ENCODE data around the gene NTRK3. TPM values are rescaled to one million over a fixed set of nuclear protein-coding genes. Genes with fewer than 3 reads are reported as not detected.

NTRK3 gene
- total and polyA plus RNA-seq, 2 of the 8 experiments (the other 6 are each of a cell fraction or from before 2014, with no cell fraction given): 4.5 to 6.8 TPM

DNA sequence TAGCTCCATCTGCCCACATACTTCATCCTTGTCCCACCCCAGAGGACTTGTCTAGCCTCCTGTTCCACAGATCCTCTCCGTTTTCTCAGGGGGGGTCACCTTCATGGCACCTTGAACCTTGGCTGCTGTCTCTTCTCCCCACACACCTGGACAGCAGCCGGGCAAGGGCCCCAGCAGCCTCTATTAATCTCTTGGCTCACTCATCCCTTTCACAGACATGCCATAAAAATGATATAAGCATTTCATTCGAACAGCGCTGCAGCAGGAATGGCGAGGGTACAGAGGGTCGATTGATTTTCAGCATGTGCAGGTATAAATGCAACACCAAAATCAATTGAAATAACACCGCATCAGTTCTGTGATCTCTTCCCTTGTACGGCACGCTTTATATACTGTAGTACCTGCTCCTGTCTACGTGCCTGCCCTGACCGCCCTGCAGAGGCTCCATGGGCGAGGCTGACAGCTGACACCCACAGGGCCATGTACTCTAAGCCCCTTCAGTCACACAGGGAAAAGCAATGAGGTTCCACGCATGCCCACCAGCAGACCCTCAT lies 209.9 kb downstream of the NTRK3 start:
- 90% methylated on average over 13 of the region's 13 CpGs; no CpG with 5 or more reads in 1 of the 2 experiments for WGBS, 2 experiments (ENCODE audit: extremely low coverage in 1 of 2, insufficient coverage in 1 of 2, insufficient read length in 1 of 2, insufficient replicate concordance in 2 of 2, low coverage in 1 of 2, low lambda C conversion rate in 2 of 2, missing lambda C conversion rate in 1 of 2)
- H3K18ac ChIP-seq (ENCODE audit: extremely low read depth, low read length): no peak overlapping the region
- no peak overlapping the region for H4K8ac ChIP-seq (ENCODE audit: extremely low read depth, insufficient read depth, low read length)
- no peak overlapping the region; the same call in 1 of the 2 replicates for H2BK15ac ChIP-seq (ENCODE audit: low read length)
- H4K91ac ChIP-seq (replicated peaks; ENCODE audit: insufficient read length, low read length): no peak overlapping the region
- no peaks in the 10 kb centered on the region for H4K20me1 ChIP-seq (replicated peaks in 1 of 2; ENCODE audit: control insufficient read depth in 1 of 2, insufficient read depth in 2 of 2, low read length in 2 of 2)
- ChIA-PET POLR2A (ENCODE audit: partially characterized antibody) (no interaction called here), CTCF (ENCODE audit: partially characterized antibody) (no interaction called here)
- no peaks in the 10 kb centered on the region for H3K79me1 ChIP-seq (ENCODE audit: low read depth, low read length)
- H3K4ac ChIP-seq (replicated peaks; ENCODE audit: insufficient read length, low read depth, low read length): no peak overlapping the region
- H3K9ac ChIP-seq (replicated peaks in 1 of 4; ENCODE audit: extremely low read depth in 1 of 4, low read depth in 3 of 4, low read length in 3 of 4): no peak overlapping the region
- no peaks in the 10 kb centered on the region for H3K23me2 ChIP-seq (ENCODE audit: low read depth, low read length)
- peak overlapping the region; percentile 45; the same call in 1 of the 2 replicates for H2BK5ac ChIP-seq (ENCODE audit: low read depth, low read length)
- no peak overlapping the region; the same call in 1 of the 2 replicates for H2AK5ac ChIP-seq (ENCODE audit: low read depth, low read length)
- DNase-seq (ENCODE audit: low read depth in 1 of 2, low spot score in 2 of 2) (no peak), FAIRE-seq (no peak)
- H3K23ac ChIP-seq (ENCODE audit: insufficient read length): no peak overlapping the region
- H3K4me1 ChIP-seq (replicated peaks in 1 of 4; ENCODE audit: control insufficient read depth in 3 of 4, insufficient read depth in 4 of 4, low read length in 3 of 4): peaks cover 0 to 2% (median 0%) of the 10 kb centered on the region in 4 experiments; a peak in 3 of 7 replicates
- no peak overlapping the region for H3K14ac ChIP-seq (ENCODE audit: insufficient read length)
- no peak overlapping the region for H2AFZ ChIP-seq (ENCODE audit: low read length)
- H2BK20ac ChIP-seq (ENCODE audit: low read length): no peak overlapping the region
- no peaks in the 10 kb centered on the region for H3K79me2 ChIP-seq (ENCODE audit: control insufficient read depth in 1 of 2, insufficient read depth in 2 of 2, low read length in 2 of 2)
- H3K9me3 ChIP-seq (ENCODE audit: insufficient read depth in 2 of 2, low read depth in 1 of 2, low read length in 1 of 2): no peaks in the 10 kb centered on the region
- H3K4me2 ChIP-seq (ENCODE audit: insufficient read depth in 1 of 2, low read depth in 2 of 2, low read length in 2 of 2): no peak overlapping the region
- no peaks in the 10 kb centered on the region for H3K36me3 ChIP-seq (ENCODE audit: control insufficient read depth in 2 of 4, insufficient read depth in 4 of 4, low read length in 3 of 4)
- no peak overlapping the region for H3K27ac ChIP-seq (ENCODE audit: low read depth, low read length)
- no peak overlapping the region for H3K56ac ChIP-seq (replicated peaks; ENCODE audit: insufficient read length, low read depth, low read length)
- H3K27me3 ChIP-seq (replicated peaks in 1 of 4; ENCODE audit: control insufficient read depth in 3 of 4, extremely low read depth in 1 of 4, insufficient read depth in 3 of 4, low read length in 3 of 4): no peaks in the 10 kb centered on the region
- no peak overlapping the region for H2BK12ac ChIP-seq (ENCODE audit: low read depth, low read length)
- H3K4me3 ChIP-seq (ENCODE audit: extremely low read depth in 1 of 4, insufficient read depth in 2 of 4, low read depth in 3 of 4, low read length in 4 of 4): no peak overlapping the region
- H4K5ac ChIP-seq (ENCODE audit: insufficient read length, low read depth, low read length): no peak overlapping the region
- no peak overlapping the region for H2BK120ac ChIP-seq (replicated peaks; ENCODE audit: low read depth, low read length)
- TF ChIP-seq TAF7 (optimal IDR thresholded peaks at IDR 0.05; ENCODE audit: borderline replicate concordance, low read depth, low read length) (no peak), NRF1 (IDR thresholded peaks at IDR 0.05; ENCODE audit: low read depth, low read length) (no peak), FOSL1 (IDR thresholded peaks at IDR 0.05; ENCODE audit: insufficient read depth, low read depth, low read length) (no peak), GTF2F1 (IDR thresholded peaks at IDR 0.05; ENCODE audit: borderline replicate concordance, low read depth, low read length) (no peak)
